CD4-positive, alpha-beta T cell treated with Interleukin-1 beta for 1 hour (primary cell): ENCODE measurements around the gene DALRD3.

Experiments used
- DNase-seq, 2 donors: peaks; one replicate each; pipeline ENCODE4 v3.0.0-alpha.2; 2020 to 2022

The DALRD3 gene

GRCh38 chr3:48974076-48974864 is 44.1 kb downstream of the DALRD3 start:
- DNase-seq: no peak

GRCh38 chr3:48970586-48970985 is 47.8 kb downstream of the DALRD3 start:
- DNase-seq: no peak

GRCh38 chr3:48966876-48967361 is 51.5 kb downstream of the DALRD3 start:
- no peak for DNase-seq

GRCh38 chr3:48966367-48966766 is 52.0 kb downstream of the DALRD3 start:
- DNase-seq: no peak
